Stimulated activated CD4-positive, alpha-beta T cell treated with anti-CD3 and anti-CD28 coated beads, Interleukin-1b, Interleukin-23, amount 100 ng/mL, for 1 hour (primary cell): ENCODE results near the gene RAPGEF2.

Experiments used
- DNase-seq, 2 donors: peaks; one replicate each; pipeline ENCODE4 v3.0.0-alpha.2; 2020; ENCODE audit warnings: low read depth in 2 of 2

The RAPGEF2 gene

GRCh38 chr4:159280442-159281172 lies 177.7 kb downstream of the RAPGEF2 start:
- DNase-seq: no peak

- no peak for DNase-seq
Measured at GRCh38 chr4:159281771-159282170, 178.9 kb downstream of the RAPGEF2 start.

DNA sequence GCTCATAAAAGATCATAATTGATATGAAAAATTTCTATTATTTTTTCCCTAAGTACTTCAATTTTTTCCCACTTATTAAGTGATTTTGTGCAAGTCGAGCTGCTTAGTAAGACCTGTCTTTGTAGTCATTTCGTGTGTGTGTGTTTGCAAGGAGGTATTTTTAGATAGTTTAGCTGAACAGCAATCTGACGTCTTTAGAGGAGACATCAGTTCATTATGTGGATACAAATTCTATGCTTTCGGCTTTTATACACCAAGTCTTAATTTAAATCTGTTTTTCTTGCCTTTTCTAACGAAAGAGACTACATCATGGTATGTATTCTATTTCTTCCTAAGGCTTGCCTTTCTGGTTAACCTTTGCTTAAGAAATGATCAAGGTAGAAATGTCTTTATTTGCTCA lies 179.4 kb downstream of the RAPGEF2 start:
- DNase-seq: no peak

GRCh38 chr4:159282944-159283343 lies 180.1 kb downstream of the RAPGEF2 start:
- DNase-seq: no peak

DNA sequence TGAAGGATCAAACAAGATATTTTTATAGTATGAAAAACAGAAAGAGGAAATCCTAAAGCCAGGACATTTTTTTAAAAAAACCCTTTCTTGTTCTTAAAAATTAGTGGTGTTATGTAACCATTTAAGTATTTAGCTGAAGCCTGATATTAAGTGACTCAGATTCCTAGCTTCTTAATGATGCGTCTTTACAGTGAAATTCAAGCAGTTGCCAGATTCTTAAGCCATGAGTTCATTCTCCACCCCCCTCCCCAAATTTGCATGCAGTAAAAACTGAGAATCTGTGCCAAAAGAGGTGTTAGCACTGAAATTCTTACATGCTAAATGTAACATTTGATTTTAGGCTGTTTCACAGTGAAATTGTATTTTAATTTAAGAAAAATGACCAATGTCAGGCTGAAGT lies 180.8 kb downstream of the RAPGEF2 start:
- no peak for DNase-seq

- DNase-seq: no peak
Measured at GRCh38 chr4:159284113-159284512, 181.2 kb downstream of the RAPGEF2 start.

DNA sequence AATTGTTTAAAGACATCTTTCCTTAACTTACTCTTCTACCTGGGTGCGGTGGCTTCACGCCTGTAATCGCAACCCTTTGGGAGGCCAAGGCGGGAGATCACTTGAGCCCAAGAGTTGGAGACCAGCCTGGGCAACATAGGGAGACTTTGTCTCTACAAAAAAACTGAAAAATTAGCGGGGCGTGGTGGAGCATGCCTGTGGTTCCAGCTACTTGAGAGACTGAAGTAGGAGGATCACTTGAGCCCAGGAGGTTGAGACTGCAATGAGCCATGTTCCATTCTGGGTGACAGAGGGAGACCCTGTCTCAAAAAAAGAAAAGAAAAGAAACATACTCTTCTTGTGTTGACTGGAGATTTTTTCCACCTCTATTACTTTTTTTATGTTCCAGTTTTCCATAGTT lies 181.9 kb downstream of the RAPGEF2 start:
- DNase-seq: no peak

- no peak for DNase-seq
Measured at GRCh38 chr4:159287767-159288166, 184.9 kb downstream of the RAPGEF2 start.

DNA sequence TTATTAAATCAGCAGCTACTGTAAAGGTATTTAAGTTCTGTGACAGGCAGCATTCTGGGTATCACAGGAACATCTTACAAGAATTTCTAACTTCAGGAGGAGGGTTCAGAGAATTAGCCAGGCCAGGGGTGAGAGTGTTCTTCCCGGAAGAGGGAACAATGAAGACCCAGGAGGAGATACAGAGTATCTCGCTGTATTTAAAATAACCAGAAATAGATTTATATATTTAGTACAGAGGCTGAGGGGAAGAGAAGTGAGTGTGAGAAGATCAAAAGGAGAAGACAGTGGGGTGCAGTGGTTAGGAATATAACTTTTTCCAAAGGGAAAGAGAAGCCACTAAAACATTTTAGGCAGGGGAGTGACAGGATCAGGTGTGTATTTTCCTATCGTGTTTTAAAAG lies 186.8 kb downstream of the RAPGEF2 start:
- no peak for DNase-seq

- no peak for DNase-seq
Measured at GRCh38 chr4:159290321-159291030, 187.6 kb downstream of the RAPGEF2 start.

- no peak for DNase-seq
Measured at GRCh38 chr4:159291176-159291575, 188.3 kb downstream of the RAPGEF2 start.

- no peak for DNase-seq
Measured at GRCh38 chr4:159292137-159292896, 189.4 kb downstream of the RAPGEF2 start.

GRCh38 chr4:159293811-159294515 lies 191.1 kb downstream of the RAPGEF2 start:
- DNase-seq: no peak

DNA sequence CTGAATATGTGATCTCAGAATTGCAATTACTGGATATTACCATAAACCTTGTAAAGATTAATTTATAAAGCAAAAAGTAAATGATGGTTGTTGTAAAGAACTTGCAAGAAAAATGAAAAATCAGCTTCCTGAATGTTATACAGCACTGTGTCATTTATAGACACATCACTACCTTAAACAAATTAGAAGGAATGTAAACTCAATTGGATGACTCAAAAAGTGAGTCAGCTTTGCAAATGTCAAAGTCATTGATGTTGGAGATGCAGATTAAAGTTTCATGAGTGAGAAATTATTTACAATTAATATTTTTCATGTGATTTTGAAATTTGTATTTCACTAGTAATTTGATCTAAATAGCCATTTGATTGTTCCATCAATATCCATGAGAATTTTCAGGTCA lies 193.2 kb downstream of the RAPGEF2 start:
- no peak for DNase-seq

- DNase-seq: no peak
Measured at GRCh38 chr4:159297091-159297490, 194.2 kb downstream of the RAPGEF2 start.

GRCh38 chr4:159298502-159298901 lies 195.6 kb downstream of the RAPGEF2 start:
- no peak for DNase-seq

- DNase-seq: no peak
Measured at GRCh38 chr4:159303435-159303834, 200.6 kb downstream of the RAPGEF2 start.

GRCh38 chr4:159305129-159305528 lies 202.2 kb downstream of the RAPGEF2 start:
- no peak for DNase-seq

DNA sequence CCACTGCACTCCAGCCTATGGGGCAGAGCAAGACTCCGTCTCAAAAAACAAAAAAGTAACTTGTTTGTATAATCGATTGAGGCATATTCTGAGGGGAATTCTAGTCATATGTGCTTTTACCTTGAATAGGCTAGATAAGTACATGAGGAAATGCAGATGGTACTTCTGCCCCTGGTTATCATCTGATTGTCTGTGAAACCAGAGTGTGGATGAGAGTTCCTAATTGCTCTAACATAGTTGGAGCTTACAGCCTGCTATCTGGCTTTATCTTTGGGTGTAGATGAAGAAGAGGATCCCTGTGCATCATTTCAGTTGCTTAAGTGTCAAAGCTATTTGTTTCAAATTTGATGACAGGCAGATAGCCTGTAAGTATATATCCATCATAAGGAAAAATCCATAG lies 205.1 kb downstream of the RAPGEF2 start:
- no peak for DNase-seq

DNA sequence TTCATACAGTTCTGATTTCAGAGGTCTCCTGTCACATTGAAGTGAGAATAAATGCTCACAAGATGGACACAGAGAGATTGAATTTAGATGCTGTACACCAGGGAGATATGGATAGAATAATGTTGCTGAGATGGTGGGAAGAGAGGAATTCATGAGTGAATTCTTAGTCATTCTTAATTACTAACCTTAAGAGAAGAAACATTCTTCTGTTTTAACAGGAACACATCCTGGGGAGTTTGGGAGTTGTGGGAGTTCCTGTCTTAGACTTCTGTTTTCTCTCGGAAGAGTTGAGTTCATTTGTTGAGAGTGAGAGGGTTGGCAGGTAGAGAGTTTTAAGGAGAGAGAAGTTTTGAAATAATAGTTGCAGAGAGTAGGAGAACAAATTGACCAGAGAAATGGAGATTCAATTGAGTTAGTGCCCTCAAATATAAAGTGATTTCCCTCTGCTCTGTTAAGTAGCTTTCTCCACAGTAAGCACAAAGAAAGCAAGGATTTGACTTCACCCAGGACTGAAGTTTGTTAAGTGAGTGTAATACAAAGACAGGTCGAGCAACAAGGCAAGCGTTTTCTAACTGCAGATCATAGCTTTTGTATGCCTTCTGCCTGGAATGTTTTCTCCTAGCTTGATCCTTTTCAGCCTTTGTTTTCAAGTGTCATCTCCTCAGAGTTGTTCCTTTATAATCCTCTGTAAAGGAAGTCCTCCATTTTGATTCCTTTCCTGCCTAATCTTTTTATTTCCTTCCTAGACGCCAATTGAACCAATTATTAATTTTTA lies 205.9 kb downstream of the RAPGEF2 start:
- DNase-seq: no peak

DNA sequence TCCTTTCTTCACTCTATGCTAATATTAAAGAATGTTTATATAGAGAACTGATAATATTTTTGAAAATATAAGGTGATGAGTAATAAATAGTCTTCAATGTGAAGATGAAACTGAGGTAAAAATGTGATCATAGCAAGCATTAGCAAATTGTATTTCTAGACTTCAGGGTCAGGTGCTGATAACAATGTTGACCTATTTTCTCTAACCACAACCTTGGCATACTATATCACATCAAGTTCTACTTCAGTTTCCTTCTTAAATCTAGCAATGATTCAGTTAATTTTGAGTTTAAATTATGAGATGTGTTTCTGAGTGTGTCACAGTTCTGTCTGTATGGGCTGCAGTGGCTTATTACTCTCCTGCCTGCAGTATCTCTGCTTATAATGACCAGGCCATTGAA lies 209.4 kb downstream of the RAPGEF2 start:
- DNase-seq: no peak
